ENCODE results near the gene PRPF39. TPM values are rescaled to one million over a fixed set of nuclear protein-coding genes. Genes with fewer than 3 reads are reported as not detected.

PRPF39 gene
- total and polyA plus RNA-seq, 10 of the 15 experiments (the other 5 are each of a cell fraction or from before 2014, with no cell fraction given) = 22.1 to 91.7 (median 36.9) TPM

- TF ChIP-seq, protein P1, sequence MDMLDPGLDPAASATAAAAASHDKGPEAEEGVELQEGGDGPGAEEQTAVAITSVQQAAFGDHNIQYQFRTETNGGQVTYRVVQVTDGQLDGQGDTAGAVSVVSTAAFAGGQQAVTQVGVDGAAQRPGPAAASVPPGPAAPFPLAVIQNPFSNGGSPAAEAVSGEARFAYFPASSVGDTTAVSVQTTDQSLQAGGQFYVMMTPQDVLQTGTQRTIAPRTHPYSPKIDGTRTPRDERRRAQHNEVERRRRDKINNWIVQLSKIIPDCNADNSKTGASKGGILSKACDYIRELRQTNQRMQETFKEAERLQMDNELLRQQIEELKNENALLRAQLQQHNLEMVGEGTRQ (IDR thresholded peaks at IDR 0.05; ENCODE audit: borderline replicate concordance, low read depth, low read length) = no peak
- TF ChIP-seq TCF3 (IDR thresholded peaks at IDR 0.05; ENCODE audit: borderline replicate concordance, insufficient read depth, low read depth, low read length) (no peak), SREBF2 (IDR thresholded peaks at IDR 0.05; ENCODE audit: low read length) (no peak)
Observed at GRCh38 chr14:45136399-45136798, 52.5 kb downstream of the PRPF39 start (continued).

- Histone ChIP-seq H3K79me2 (ENCODE audit: control insufficient read depth, insufficient read depth, low read length) (peaks cover 53% of the 10 kb centered on the region), H3K4me3 (no peak overlapping the region), H3K27ac (ENCODE audit: control insufficient read depth, insufficient read depth) (no peak overlapping the region), H3K9ac (ENCODE audit: control insufficient read depth, insufficient read depth, low read length) (no peak overlapping the region), H3K36me3 (ENCODE audit: control insufficient read depth in 2 of 2, insufficient read depth in 2 of 2, low read length in 1 of 2) (peaks cover 0 to 5% of the 10 kb centered on the region in 2 experiments; a peak in 1 of 4 replicates), H3K9me3 (replicated peaks; ENCODE audit: control insufficient read depth, insufficient read depth, low read length) (no peaks in the 10 kb centered on the region), H2AFZ (ENCODE audit: control insufficient read depth, low read depth, low read length) (no peak overlapping the region), H4K20me1 (ENCODE audit: control insufficient read depth, insufficient read depth) (no peaks in the 10 kb centered on the region), H3K4me1 (ENCODE audit: control insufficient read depth, insufficient read depth, low read length) (peaks cover 16% of the 10 kb centered on the region), H3K27me3 (replicated peaks in 1 of 2; ENCODE audit: control insufficient read depth in 2 of 2, insufficient read depth in 2 of 2, low read length in 1 of 2) (no peaks in the 10 kb centered on the region), H3K4me2 (ENCODE audit: control insufficient read depth, insufficient read depth) (no peak overlapping the region)
- POLR2A ChIA-PET = interaction anchor here (0.6 kb wide), 1 partner anchor 54 kb away, joined by 3 read pairs; no protein-coding TSS in a partner anchor
- CTCF ChIA-PET = interaction anchor here (0.7 to 2.0 kb wide), 2 partner anchors 128 to 132 kb away, joined by 3 to 7 read pairs; no protein-coding TSS in a partner anchor
- SMC1A ChIA-PET (ENCODE audit: uncharacterized antibody, unreplicated experiment) = interaction anchor here (1.0 to 1.7 kb wide), 2 partner anchors 12 to 113 kb away, joined by 4 read pairs; no protein-coding TSS in a partner anchor
- intact Hi-C loops (cut with micrococcal nuclease; ENCODE audit: unreplicated experiment) (no loop called here), in situ Hi-C loops (cut with MboI) (no loop called here)
- DNase-seq (ENCODE audit: low read depth, low spot score) (no peak), FAIRE-seq (no peak), ATAC-seq (no peak)
- RAD21 ChIA-PET (ENCODE audit: unreplicated experiment) = no interaction called here
- BruUV-seq (replicated peaks) = no TSS peak
- TF ChIP-seq SMAD5 (IDR thresholded peaks at IDR 0.05; ENCODE audit: low read depth) = no peak
- TF ChIP-seq YY1 (IDR thresholded peaks at IDR 0.05; ENCODE audit: low read depth, low read length) = no peak
- no peak for TF ChIP-seq EP300 (IDR thresholded peaks at IDR 0.05; ENCODE audit: borderline replicate concordance in 1 of 2, control insufficient read depth in 1 of 2, low read depth in 2 of 2, low read length in 2 of 2)
- TF ChIP-seq POLR2AphosphoS2 (IDR thresholded peaks at IDR 0.05; ENCODE audit: low read depth, low read length) = no peak
- no peak for TF ChIP-seq ZZZ3 (IDR thresholded peaks at IDR 0.05; ENCODE audit: control insufficient read depth, insufficient read length, low read depth)
- TF ChIP-seq ZSCAN29 (IDR thresholded peaks at IDR 0.05) = no peak
- no peak for TF ChIP-seq JUNB (IDR thresholded peaks at IDR 0.05)
- TF ChIP-seq CHD1 (IDR thresholded peaks at IDR 0.05; ENCODE audit: low read depth, low read length) = no peak
- no peak for TF ChIP-seq ZNF384 (IDR thresholded peaks at IDR 0.05; ENCODE audit: borderline replicate concordance, low read depth, low read length)
- 100% methylated on average over 6 of the region's 6 CpGs for WGBS (ENCODE audit: insufficient coverage, insufficient replicate concordance, low lambda C conversion rate, missing lambda C conversion rate)
Observed at GRCh38 chr14:45140661-45141187, 56.8 kb downstream of the PRPF39 start.
